Neuronal stem cell (in vitro differentiated cells): Measurements from ENCODE around the gene BUB3.

Source experiments
- DNase-seq: peaks from one replicate; pipeline ENCODE4 v3.0.0-alpha.2; 2013; ENCODE audit warnings: low spot score
- H2AFZ ChIP-seq: one replicate; pipeline ENCODE4 v1.6.1; 2013; ENCODE audit warnings: mild to moderate bottlenecking, low read length, inconsistent platforms
- H2AK5ac ChIP-seq: 2 replicates; pipeline ENCODE4 v1.6.1; 2013; ENCODE audit warnings: low read depth, mild to moderate bottlenecking, inconsistent platforms, low read length, moderate library complexity, mixed read lengths
- H2BK120ac ChIP-seq: 2 replicates; pipeline ENCODE4 v1.6.1; 2013; ENCODE audit warnings: low read depth, mild to moderate bottlenecking, inconsistent platforms, low read length, moderate library complexity, mixed read lengths
- H2BK12ac ChIP-seq: one replicate; pipeline ENCODE4 v1.6.1; 2013; ENCODE audit warnings: low read length, inconsistent platforms
- H2BK15ac ChIP-seq: 2 replicates; pipeline ENCODE4 v1.6.1; 2013; ENCODE audit warnings: mild to moderate bottlenecking, low read length, inconsistent platforms, mixed read lengths
- H2BK5ac ChIP-seq: one replicate; pipeline ENCODE4 v1.6.1; 2013; ENCODE audit warnings: inconsistent platforms, mild to moderate bottlenecking, low read length, moderate library complexity
- H3K14ac ChIP-seq: one replicate; pipeline ENCODE4 v1.6.1; 2013; ENCODE audit warnings: low read length, inconsistent platforms
- H3K18ac ChIP-seq: 2 replicates; pipeline ENCODE4 v1.6.1; 2013; ENCODE audit warnings: low read length, inconsistent platforms
- H3K23ac ChIP-seq: 2 replicates; pipeline ENCODE4 v1.6.1; 2013; ENCODE audit warnings: low read depth, mild to moderate bottlenecking, mixed read lengths, low read length, inconsistent platforms; ENCODE audit not compliant: poor library complexity
- H3K27ac ChIP-seq: replicated peaks from 3 replicates; pipeline ENCODE4 v1.5.1; 2013; ENCODE audit warnings: low read length, inconsistent platforms
- H3K27me3 ChIP-seq, 3 experiments: 2 replicates each; pipeline ENCODE4 v1.6.1; 2013; ENCODE audit warnings: low read length in 3 of 3, mild to moderate bottlenecking in 2 of 3, inconsistent platforms in 1 of 3, low read depth in 1 of 3, mixed read lengths in 1 of 3, moderate library complexity in 1 of 3; ENCODE audit not compliant: control insufficient read depth in 3 of 3, insufficient read depth in 3 of 3
- H3K36me3 ChIP-seq, 2 donors: replicated peaks in 1 of 2; 2 replicates each; pipeline ENCODE4 v1.6.1; 2013; ENCODE audit warnings: low read length in 2 of 2; ENCODE audit not compliant: control insufficient read depth in 2 of 2, insufficient read depth in 2 of 2
- H3K4ac ChIP-seq: 2 replicates; pipeline ENCODE4 v1.6.1; 2013; ENCODE audit warnings: inconsistent platforms, mild to moderate bottlenecking, low read length, moderate library complexity
- H3K4me1 ChIP-seq, 2 donors: 1 replicate in 1 of 2; 2 replicates in 1 of 2; pipeline ENCODE4 v1.6.1; 2013; ENCODE audit warnings: low read length in 2 of 2, low read depth in 1 of 2; ENCODE audit not compliant: control insufficient read depth in 2 of 2, insufficient read depth in 1 of 2
- H3K4me2 ChIP-seq: one replicate; pipeline ENCODE4 v1.6.1; 2013; ENCODE audit warnings: mild to moderate bottlenecking, low read length, inconsistent platforms; ENCODE audit not compliant: insufficient read depth, poor library complexity, severe bottlenecking
- H3K4me3 ChIP-seq, 2 donors: 2 replicates each; pipeline ENCODE4 v1.5.1; 2013; ENCODE audit warnings: low read length in 2 of 2, mild to moderate bottlenecking in 2 of 2, inconsistent platforms in 1 of 2, moderate library complexity in 1 of 2
- H3K79me1 ChIP-seq: one replicate; pipeline ENCODE4 v1.6.1; 2013; ENCODE audit warnings: low read depth, mild to moderate bottlenecking, inconsistent platforms, low read length, moderate library complexity
- H3K9ac ChIP-seq: one replicate; pipeline ENCODE4 v1.6.1; 2013; ENCODE audit warnings: mild to moderate bottlenecking, low read depth, low read length, inconsistent platforms; ENCODE audit not compliant: poor library complexity
- H3K9me3 ChIP-seq, 2 donors: replicated peaks in 1 of 2; 2 replicates each; pipeline versions ENCODE3 to v1.6.1; 2013; ENCODE audit warnings: low read length in 2 of 2, mild to moderate bottlenecking in 2 of 2, inconsistent platforms in 1 of 2, low read depth in 1 of 2, mixed read lengths in 1 of 2, moderate library complexity in 1 of 2; ENCODE audit not compliant: control insufficient read depth in 2 of 2, insufficient read depth in 1 of 2
- H4K8ac ChIP-seq: one replicate; pipeline ENCODE4 v1.6.1; 2013; ENCODE audit warnings: low read depth, mild to moderate bottlenecking, inconsistent platforms, low read length, moderate library complexity
- H4K91ac ChIP-seq: one replicate; pipeline ENCODE4 v1.6.1; 2013; ENCODE audit warnings: low read length, low read depth, mild to moderate bottlenecking, inconsistent platforms; ENCODE audit not compliant: poor library complexity
- WGBS, 2 donors: extraction: QIAGEN DNeasy Blood & Tissue Kit; methylation state at CpG; one replicate each; pipeline ENCODE4 v1.1.7; 2013; ENCODE audit warnings: missing lambda C conversion rate in 2 of 2, mixed read lengths in 1 of 2; ENCODE audit not compliant: insufficient read length in 2 of 2, insufficient replicate concordance in 1 of 2; ENCODE audit errors: extremely low coverage in 2 of 2; 5-methylcytosine and 5-hydroxymethylcytosine counted together

Gene BUB3

GRCh38 chr10:123204127-123204461, 49.9 kb downstream of the BUB3 start:
- no peak overlapping the region for H2AFZ ChIP-seq
- DNase-seq, result no peak

GRCh38 chr10:123205041-123205440, 50.8 kb downstream of the BUB3 start:
- no peak overlapping the region for H3K23ac ChIP-seq
- H2BK15ac ChIP-seq, result no peak overlapping the region
- H3K27me3 ChIP-seq, result no peaks in the 10 kb centered on the region
- H3K4ac ChIP-seq, result no peak overlapping the region
- H4K91ac ChIP-seq, result no peak overlapping the region
- no CpG with 5 or more reads among the region's 3 CpGs for WGBS, 2 donors
- no peaks in the 10 kb centered on the region for H3K4me1 ChIP-seq
- H3K36me3 ChIP-seq, result no peaks in the 10 kb centered on the region
- H3K9me3 ChIP-seq, result peaks cover 2 to 8% of the 10 kb centered on the region in 2 donors
- no peak overlapping the region for H3K4me3 ChIP-seq
- no peak for DNase-seq
- no peak overlapping the region for H2BK120ac ChIP-seq
- no peak overlapping the region for H2BK12ac ChIP-seq
- H3K4me2 ChIP-seq, result no peak overlapping the region
- no peaks in the 10 kb centered on the region for H3K79me1 ChIP-seq
- H2BK5ac ChIP-seq, result no peak overlapping the region
- H3K14ac ChIP-seq, result no peak overlapping the region
- no peak overlapping the region for H3K27ac ChIP-seq
- no peak overlapping the region for H2AFZ ChIP-seq
- no peak overlapping the region for H2AK5ac ChIP-seq
- no peak overlapping the region for H3K9ac ChIP-seq
- no peak overlapping the region for H3K18ac ChIP-seq
- H4K8ac ChIP-seq, result no peak overlapping the region

More at GRCh38 chr10:123204127-123204461, 49.9 kb downstream of the BUB3 start:
- Histone ChIP-seq H2BK15ac (no peak overlapping the region), H3K27ac (no peak overlapping the region), H2AK5ac (no peak overlapping the region), H3K9me3 (peaks cover 2 to 8% of the 10 kb centered on the region in 2 donors), H2BK120ac (no peak overlapping the region), H3K4me3 (no peak overlapping the region), H4K8ac (no peak overlapping the region), H3K36me3 (no peaks in the 10 kb centered on the region), H2BK12ac (no peak overlapping the region), H3K4me2 (no peak overlapping the region), H3K27me3 (no peaks in the 10 kb centered on the region), H3K4ac (no peak overlapping the region), H3K9ac (no peak overlapping the region), H3K23ac (no peak overlapping the region), H3K4me1 (no peaks in the 10 kb centered on the region), H4K91ac (no peak overlapping the region), H3K18ac (no peak overlapping the region), H3K79me1 (no peaks in the 10 kb centered on the region), H3K14ac (no peak overlapping the region), H2BK5ac (no peak overlapping the region)
- WGBS, 2 donors, result no CpG with 5 or more reads among the region's 1 CpG

GRCh38 chr10:123212063-123212462, 57.9 kb downstream of the BUB3 start:
- no peak overlapping the region for H2AFZ ChIP-seq
- no peak overlapping the region for H3K18ac ChIP-seq
- no peak overlapping the region for H2BK120ac ChIP-seq
- DNase-seq, result no peak
- H3K4me2 ChIP-seq, result no peak overlapping the region
- no peak overlapping the region for H3K4me3 ChIP-seq
- no peak overlapping the region for H2BK15ac ChIP-seq
- H3K4ac ChIP-seq, result no peak overlapping the region
- H3K27ac ChIP-seq, result no peak overlapping the region
- H3K36me3 ChIP-seq, result no peaks in the 10 kb centered on the region
- no peak overlapping the region for H2BK5ac ChIP-seq
- no peak overlapping the region for H3K23ac ChIP-seq
- peaks cover 2 to 12% of the 10 kb centered on the region in 2 donors for H3K9me3 ChIP-seq
- peaks cover 0 to 3% of the 10 kb centered on the region in 2 donors for H3K4me1 ChIP-seq
- no peak overlapping the region for H3K14ac ChIP-seq
- H3K27me3 ChIP-seq, result no peaks in the 10 kb centered on the region
- H4K91ac ChIP-seq, result no peak overlapping the region
- H3K9ac ChIP-seq, result no peak overlapping the region
- no peak overlapping the region for H2AK5ac ChIP-seq
- no CpG with 5 or more reads among the region's 1 CpG for WGBS, 2 donors
- H2BK12ac ChIP-seq, result no peak overlapping the region
- H3K79me1 ChIP-seq, result no peaks in the 10 kb centered on the region
- H4K8ac ChIP-seq, result no peak overlapping the region

GRCh38 chr10:123212640-123213039, 58.4 kb downstream of the BUB3 start:
- H2BK5ac ChIP-seq, result no peak overlapping the region
- no CpG with 5 or more reads among the region's 6 CpGs for WGBS, 2 donors
- no peak overlapping the region for H4K91ac ChIP-seq
- H3K27ac ChIP-seq, result no peak overlapping the region
- H3K23ac ChIP-seq, result no peak overlapping the region
- H3K4ac ChIP-seq, result no peak overlapping the region
- peaks cover 2 to 11% of the 10 kb centered on the region in 2 donors for H3K9me3 ChIP-seq
- no peak for DNase-seq
- H3K36me3 ChIP-seq, result no peaks in the 10 kb centered on the region
- no peak overlapping the region for H4K8ac ChIP-seq
- no peak overlapping the region for H3K18ac ChIP-seq
- no peak overlapping the region for H2BK15ac ChIP-seq
- H2AK5ac ChIP-seq, result no peak overlapping the region
- H2AFZ ChIP-seq, result peak overlapping the region; percentile 55
- peaks cover 0 to 3% of the 10 kb centered on the region in 2 donors for H3K4me1 ChIP-seq
- H3K27me3 ChIP-seq, result no peaks in the 10 kb centered on the region
- H2BK12ac ChIP-seq, result no peak overlapping the region
- no peak overlapping the region for H3K4me2 ChIP-seq
- no peak overlapping the region for H3K4me3 ChIP-seq
- no peaks in the 10 kb centered on the region for H3K79me1 ChIP-seq
- H3K9ac ChIP-seq, result no peak overlapping the region
- H2BK120ac ChIP-seq, result no peak overlapping the region
- H3K14ac ChIP-seq, result no peak overlapping the region
